GM23248 (cell line): ENCODE measurements around the gene ACVR1C. TPM values are rescaled to one million over a fixed set of nuclear protein-coding genes. Genes with fewer than 3 reads are reported as not detected.

Source experiments
- DNase-seq: peaks from one replicate; pipeline ENCODE4 v3.0.0-alpha.2; 2015
- H2AFZ ChIP-seq: fragments of 200-600 bp; sonication (generic); 2 replicates; pipeline ENCODE4 v1.6.1; 2016; ENCODE audit warnings: antibody characterized with exemption
- H3F3A ChIP-seq: fragments of 200-600 bp; sonication (generic); 2 replicates; pipeline ENCODE4 v1.6.1; 2016; ENCODE audit warnings: mild to moderate bottlenecking, antibody characterized with exemption, mixed run types; ENCODE audit not compliant: insufficient read depth
- H3K27ac ChIP-seq: fragments of 200-600 bp; sonication (generic); 2 replicates; pipeline ENCODE4 v1.5.1; 2016; ENCODE audit warnings: mild to moderate bottlenecking
- H3K27me3 ChIP-seq: fragments of 200-600 bp; sonication (generic); replicated peaks from 2 replicates; pipeline ENCODE4 v1.6.1; 2016; ENCODE audit warnings: mild to moderate bottlenecking; ENCODE audit not compliant: insufficient read depth
- H3K36me3 ChIP-seq: fragments of 200-600 bp; sonication (generic); 2 replicates; pipeline ENCODE4 v1.6.1; 2016; ENCODE audit warnings: low read depth, mild to moderate bottlenecking
- H3K4me1 ChIP-seq: fragments of 200-600 bp; sonication (generic); 2 replicates; pipeline ENCODE4 v1.6.1; 2016; ENCODE audit warnings: mild to moderate bottlenecking; ENCODE audit not compliant: insufficient read depth
- H3K4me2 ChIP-seq: fragments of 200-600 bp; sonication (generic); one replicate; pipeline ENCODE4 v1.6.1; 2016; ENCODE audit warnings: mild to moderate bottlenecking; ENCODE audit not compliant: unreplicated experiment
- H3K4me3 ChIP-seq: fragments of 200-600 bp; sonication (generic); 2 replicates; pipeline ENCODE4 v1.5.1; 2016; ENCODE audit warnings: mild to moderate bottlenecking
- H3K79me2 ChIP-seq: fragments of 200-600 bp; sonication (generic); 2 replicates; pipeline ENCODE4 v1.6.1; 2016; ENCODE audit warnings: mild to moderate bottlenecking; ENCODE audit not compliant: insufficient read depth
- H3K9ac ChIP-seq: fragments of 200-600 bp; sonication (generic); 2 replicates; pipeline ENCODE4 v1.6.1; 2016; ENCODE audit warnings: mild to moderate bottlenecking
- H3K9me2 ChIP-seq: fragments of 200-600 bp; sonication (generic); 2 replicates; pipeline ENCODE4 v1.6.1; 2016; ENCODE audit warnings: mixed run types, mild to moderate bottlenecking, moderate library complexity; ENCODE audit not compliant: insufficient read depth
- H3K9me3 ChIP-seq: fragments of 200-600 bp; sonication (generic); one replicate; pipeline ENCODE4 v1.6.1; 2017; ENCODE audit warnings: low read depth
- H4K20me1 ChIP-seq: fragments of 200-600 bp; sonication (generic); 2 replicates; pipeline ENCODE4 v1.6.0; 2016; ENCODE audit not compliant: insufficient read depth
- EZH2 ChIP-seq: fragments of 200-600 bp; sonication (generic); IDR thresholded peaks from 2 replicates; pipeline ENCODE4 v1.6.1; 2018; ENCODE audit warnings: antibody characterized with exemption, mild to moderate bottlenecking; ENCODE audit not compliant: insufficient read depth, poor library complexity, severe bottlenecking
- EZH2phosphoT487 ChIP-seq: fragments of 200-600 bp; sonication (generic); IDR thresholded peaks from 2 replicates; pipeline ENCODE4 v1.6.1; 2018; ENCODE audit warnings: antibody characterized with exemption, moderate library complexity, mild to moderate bottlenecking, low read depth; ENCODE audit not compliant: insufficient read depth
- WGBS, 2 experiments: methylation state at CpG; one replicate each; pipeline ENCODE4 v1.1.6; 2015 to 2017; ENCODE audit warnings: low lambda C conversion rate in 2 of 2, low coverage in 1 of 2; ENCODE audit errors: missing lambda C conversion rate in 2 of 2; 5-methylcytosine and 5-hydroxymethylcytosine counted together
- in situ Hi-C: fragments of 300-500 bp; cut with MboI; formaldehyde crosslinking; loops from 2 replicates; pipeline ENCODE4 v1.15.0; 2020
- polyA plus RNA-seq: library from polyadenylated mRNA; unstranded; fragments of >200 nt; fragmentation: Nextera tagmentation; extraction: Ambion mirVana; gene quantifications from 2 replicates; pipeline ENCODE4 v1.2.1, GENCODE V29; 2016
- total RNA-seq: library from RNA; depleted of rRNA; stranded (reverse); fragments of >200 nt; shearing (Covaris generic); gene quantifications from 2 replicates; pipeline ENCODE4 v1.2.3, GENCODE V29; 2014

Gene ACVR1C
- total and polyA plus RNA-seq, 2 experiments from 2014 or later = 0.32 TPM; not detected in 1

GRCh38 chr2:157508676-157509075 is 120.0 kb downstream of the ACVR1C start:
- in situ Hi-C loops = no loop called here
- WGBS, 2 experiments = 85 to 87% methylated on average over 3 of the region's 3 CpGs
- no peak for DNase-seq

GRCh38 chr2:157506586-157506985 is 122.1 kb downstream of the ACVR1C start:
- no peak overlapping the region for H3K9ac ChIP-seq
- no peak overlapping the region for H3K4me2 ChIP-seq
- no peak for TF ChIP-seq EZH2
- no peak for TF ChIP-seq EZH2phosphoT487
- H3K27ac ChIP-seq = no peak overlapping the region
- no peak overlapping the region for H3K4me3 ChIP-seq
- no peaks in the 10 kb centered on the region for H3K36me3 ChIP-seq
- no peaks in the 10 kb centered on the region for H3K79me2 ChIP-seq
- H3F3A ChIP-seq = no peaks in the 10 kb centered on the region
- H2AFZ ChIP-seq = no peak overlapping the region
- H3K9me3 ChIP-seq = no peaks in the 10 kb centered on the region
- H3K9me2 ChIP-seq = no peaks in the 10 kb centered on the region
- no peaks in the 10 kb centered on the region for H4K20me1 ChIP-seq
- peaks cover 10% of the 10 kb centered on the region; the same call in 1 of the 2 replicates for H3K27me3 ChIP-seq
- in situ Hi-C loops = no loop called here
- DNase-seq = no peak
- H3K4me1 ChIP-seq = no peaks in the 10 kb centered on the region

More at GRCh38 chr2:157508676-157509075, 120.0 kb downstream of the ACVR1C start:
- Histone ChIP-seq H3F3A (no peaks in the 10 kb centered on the region), H3K79me2 (no peaks in the 10 kb centered on the region), H3K27me3 (peaks cover 10% of the 10 kb centered on the region; the same call in 1 of the 2 replicates), H3K36me3 (no peaks in the 10 kb centered on the region), H3K9me2 (no peaks in the 10 kb centered on the region), H3K4me3 (no peak overlapping the region), H3K27ac (no peak overlapping the region), H3K4me2 (no peak overlapping the region), H3K9ac (no peak overlapping the region), H3K9me3 (no peaks in the 10 kb centered on the region), H2AFZ (no peak overlapping the region), H3K4me1 (no peaks in the 10 kb centered on the region), H4K20me1 (no peaks in the 10 kb centered on the region)
- TF ChIP-seq EZH2 = no peak
- TF ChIP-seq EZH2phosphoT487 = no peak

GRCh38 chr2:157504623-157505022 is 124.0 kb downstream of the ACVR1C start:
- no peak for DNase-seq
- Histone ChIP-seq H4K20me1 (no peaks in the 10 kb centered on the region), H3F3A (no peaks in the 10 kb centered on the region), H2AFZ (no peak overlapping the region), H3K27me3 (no peaks in the 10 kb centered on the region), H3K9ac (no peak overlapping the region), H3K9me2 (no peaks in the 10 kb centered on the region), H3K4me1 (no peaks in the 10 kb centered on the region), H3K4me3 (no peak overlapping the region), H3K36me3 (no peaks in the 10 kb centered on the region), H3K27ac (no peak overlapping the region), H3K79me2 (no peaks in the 10 kb centered on the region), H3K4me2 (no peak overlapping the region), H3K9me3 (no peaks in the 10 kb centered on the region)
- 60 to 68% methylated on average over 4 of the region's 4 CpGs for WGBS, 2 experiments
- no peak for TF ChIP-seq EZH2
- no peak for TF ChIP-seq EZH2phosphoT487
- in situ Hi-C loops = no loop called here

GRCh38 chr2:157501026-157501425 is 127.6 kb downstream of the ACVR1C start:
- WGBS, 2 experiments = 71 to 72% methylated on average over 2 of the region's 2 CpGs
- no peak for TF ChIP-seq EZH2
- TF ChIP-seq EZH2phosphoT487 = no peak
- no peaks in the 10 kb centered on the region for H3K79me2 ChIP-seq
- H3K27ac ChIP-seq = no peak overlapping the region
- H3K9ac ChIP-seq = no peak overlapping the region
- H3F3A ChIP-seq = no peaks in the 10 kb centered on the region
- H3K27me3 ChIP-seq = no peaks in the 10 kb centered on the region
- H4K20me1 ChIP-seq = no peaks in the 10 kb centered on the region
- H3K36me3 ChIP-seq = no peaks in the 10 kb centered on the region
- no peaks in the 10 kb centered on the region for H3K9me2 ChIP-seq
- no peaks in the 10 kb centered on the region for H3K4me1 ChIP-seq
- DNase-seq = no peak
- H3K9me3 ChIP-seq = no peaks in the 10 kb centered on the region
- no peak overlapping the region for H3K4me3 ChIP-seq
- H2AFZ ChIP-seq = no peak overlapping the region
- in situ Hi-C loops = no loop called here
- H3K4me2 ChIP-seq = no peak overlapping the region

- in situ Hi-C loops = no loop called here
- no peaks in the 10 kb centered on the region for H3F3A ChIP-seq
- H3K27ac ChIP-seq = no peak overlapping the region
- H3K9ac ChIP-seq = no peak overlapping the region
- no peaks in the 10 kb centered on the region for H3K36me3 ChIP-seq
- no peak overlapping the region for H2AFZ ChIP-seq
- no peak overlapping the region for H3K4me3 ChIP-seq
- DNase-seq = no peak
- 65 to 74% methylated on average over 1 of the region's 1 CpG for WGBS, 2 experiments
- no peaks in the 10 kb centered on the region for H3K4me1 ChIP-seq
- H3K79me2 ChIP-seq = no peaks in the 10 kb centered on the region
- no peaks in the 10 kb centered on the region for H3K9me3 ChIP-seq
- no peaks in the 10 kb centered on the region for H3K27me3 ChIP-seq
- no peak overlapping the region for H3K4me2 ChIP-seq
- no peaks in the 10 kb centered on the region for H4K20me1 ChIP-seq
- TF ChIP-seq EZH2 = no peak
- no peak for TF ChIP-seq EZH2phosphoT487
- no peaks in the 10 kb centered on the region for H3K9me2 ChIP-seq
These were observed 128.3 kb downstream of the ACVR1C start for GRCh38 chr2:157500334-157500733.
